Endothelial cell of umbilical vein (primary cell): ENCODE measurements around the gene CROCC. TPM values are rescaled to one million over a fixed set of nuclear protein-coding genes. Genes with fewer than 3 reads are reported as not detected.

Source experiments
- BruUV-seq: library from RNA; stranded (reverse); fragments of 400-500 nt; replicated peaks from 2 replicates; lab custom pipeline; 2021; lab: Mats Ljungman, UMichigan
- CTCF ChIA-PET: fragments of 300-600, 350-600 bp; sonication (Branson Sonifier 250); formaldehyde crosslinking; loops from one replicate; lab custom pipeline; 2021; ENCODE audit warnings: antibody characterized with exemption, inconsistent platforms; lab: Charles Lee
- POLR2A ChIA-PET: fragments of 300-600, 350-600 bp; sonication (Branson Sonifier 250); formaldehyde crosslinking; loops from one replicate; lab custom pipeline; 2021; ENCODE audit warnings: antibody characterized with exemption, inconsistent platforms; lab: Charles Lee
- DNase-seq: peaks from one replicate; pipeline ENCODE4 v3.0.0-alpha.2; 2011; ENCODE audit warnings: low read depth, low spot score
- FAIRE-seq: peaks from 2 replicates; lab custom pipeline; 2011; peaks lifted over from hg19 to GRCh38; lab: Jason Lieb, UNC
- H2AFZ ChIP-seq: 2 replicates; pipeline ENCODE4 v1.6.0; 2012; ENCODE audit warnings: low read depth, low read length, control low read depth, inconsistent platforms
- H3K27ac ChIP-seq: 2 replicates; pipeline ENCODE4 v1.5.1; 2011; ENCODE audit warnings: low read depth, mild to moderate bottlenecking, control low read depth, low read length, moderate library complexity; ENCODE audit not compliant: insufficient read depth
- H3K27me3 ChIP-seq, 2 experiments: 2 replicates each; pipeline versions ENCODE4 v1.6.0 to v1.6.1; 2011; ENCODE audit warnings: low read length in 2 of 2, mixed read lengths in 1 of 2; ENCODE audit not compliant: control insufficient read depth in 2 of 2, insufficient read depth in 2 of 2
- H3K36me3 ChIP-seq, 2 experiments: 2 replicates in 1 of 2; 3 replicates in 1 of 2; pipeline ENCODE4 v1.5.1; 2011; ENCODE audit warnings: low read length in 2 of 2, mild to moderate bottlenecking in 1 of 2, moderate library complexity in 1 of 2; ENCODE audit not compliant: control insufficient read depth in 2 of 2, insufficient read depth in 2 of 2; ENCODE audit errors: extremely low read depth in 1 of 2
- H3K4me1 ChIP-seq: 3 replicates; pipeline ENCODE4 v1.5.1; 2011; ENCODE audit warnings: mild to moderate bottlenecking, low read length; ENCODE audit not compliant: control insufficient read depth, insufficient read depth; ENCODE audit errors: extremely low read depth
- H3K4me2 ChIP-seq: 2 replicates; pipeline ENCODE4 v1.6.1; 2011; ENCODE audit warnings: low read length, control low read depth, mixed read lengths; ENCODE audit not compliant: insufficient read depth
- H3K4me3 ChIP-seq, 3 experiments: fragments of 200-600 bp in 1 of 3; sonication (generic), shearing (Covaris generic) in 1 of 3; replicated peaks in 1 of 3; 2 replicates each; pipeline ENCODE4 v1.5.1; 2011 to 2016; ENCODE audit warnings: control low read depth in 3 of 3, low read length in 3 of 3, mild to moderate bottlenecking in 2 of 3, inconsistent platforms in 1 of 3, low read depth in 1 of 3, moderate library complexity in 1 of 3; ENCODE audit not compliant: insufficient read depth in 1 of 3
- H3K79me2 ChIP-seq: 2 replicates; pipeline ENCODE4 v1.6.0; 2012; ENCODE audit warnings: low read length, inconsistent platforms; ENCODE audit not compliant: control insufficient read depth, insufficient read depth
- H3K9ac ChIP-seq: replicated peaks from 2 replicates; pipeline ENCODE3; 2011; ENCODE audit warnings: low read length, control low read depth; ENCODE audit not compliant: insufficient read depth; ENCODE audit errors: extremely low read depth
- H3K9me1 ChIP-seq: replicated peaks from 3 replicates; pipeline ENCODE4 v1.6.0; 2011; ENCODE audit warnings: mild to moderate bottlenecking, low read length; ENCODE audit not compliant: control insufficient read depth, insufficient read depth; ENCODE audit errors: extremely low read depth
- H3K9me3 ChIP-seq: replicated peaks from 2 replicates; pipeline ENCODE4 v1.5.1; 2012; ENCODE audit warnings: low read length, inconsistent platforms; ENCODE audit not compliant: control insufficient read depth, insufficient read depth
- H4K20me1 ChIP-seq: replicated peaks from 2 replicates; pipeline ENCODE3; 2011; ENCODE audit warnings: mild to moderate bottlenecking, low read length; ENCODE audit not compliant: control insufficient read depth, insufficient read depth; ENCODE audit errors: extremely low read depth
- CTCF ChIP-seq, 2 donors: IDR thresholded peaks; 1 replicate in 1 of 2; 2 replicates in 1 of 2; pipeline ENCODE4 v1.5.1; 2011; ENCODE audit warnings: low read length in 2 of 2, mild to moderate bottlenecking in 2 of 2, moderate library complexity in 2 of 2, control low read depth in 1 of 2, inconsistent platforms in 1 of 2, low read depth in 1 of 2; ENCODE audit not compliant: insufficient read depth in 1 of 2; ENCODE audit errors: extremely low read depth in 1 of 2
- EZH2 ChIP-seq: IDR thresholded peaks from 2 replicates; pipeline ENCODE4 v1.6.1; 2012; ENCODE audit warnings: borderline replicate concordance, low read depth, mild to moderate bottlenecking, moderate library complexity, low read length, inconsistent platforms; ENCODE audit not compliant: severe bottlenecking
- FOS ChIP-seq: IDR thresholded peaks from 2 replicates; pipeline ENCODE4 v1.6.1; 2011; ENCODE audit warnings: mild to moderate bottlenecking, low read length, moderate library complexity, borderline replicate concordance; ENCODE audit not compliant: insufficient read depth
- GATA2 ChIP-seq: IDR thresholded peaks from 2 replicates; pipeline ENCODE4 v1.7.0; 2011; ENCODE audit warnings: low read depth, mild to moderate bottlenecking, moderate library complexity, mixed read lengths, low read length; ENCODE audit not compliant: insufficient read length, insufficient read depth
- JUN ChIP-seq: IDR thresholded peaks from 2 replicates; pipeline ENCODE4 v1.6.1; 2011; ENCODE audit warnings: borderline replicate concordance, low read depth; ENCODE audit not compliant: insufficient read length, insufficient read depth
- MAX ChIP-seq: IDR thresholded peaks from 2 replicates; pipeline ENCODE4 v1.6.1; 2011; ENCODE audit not compliant: insufficient read depth, insufficient read length
- MYC ChIP-seq: IDR thresholded peaks from one replicate; pipeline ENCODE4 v1.6.1; 2011; ENCODE audit warnings: mild to moderate bottlenecking, low read depth, low read length
- POLR2A ChIP-seq: IDR thresholded peaks from 2 replicates; pipeline ENCODE4 v1.6.1; 2012; ENCODE audit warnings: low read depth, mild to moderate bottlenecking, control low read depth, low read length
- POLR2AphosphoS5 ChIP-seq: IDR thresholded peaks from 2 replicates; pipeline ENCODE4 v1.6.1; 2012; ENCODE audit warnings: low read depth, mild to moderate bottlenecking, control low read depth, low read length, moderate library complexity; ENCODE audit not compliant: insufficient read depth
- dilution Hi-C: fragments of 300-500 bp; cut with MboI; formaldehyde crosslinking; loops from one replicate; pipeline ENCODE4 v1.15.0; 2019; ENCODE audit warnings: low sequenced_read_pairs; ENCODE audit not compliant: extremely low pct_ligation_motif_present
- intact Hi-C: fragments of 100-400 bp; cut with micrococcal nuclease; formaldehyde crosslinking; loops from one replicate; pipeline ENCODE4 v1.10.0; 2022
- polyA plus RNA-seq, 4 experiments: library from polyadenylated mRNA; depleted of rRNA in 3 of 4; stranded (reverse) in 3 of 4; unstranded in 1 of 4; fragments of >200 nt; gene quantifications; 2 replicates each; pipeline versions ENCODE4 v1.2.1 to v1.2.3, GENCODE V29; 2011 to 2012; ENCODE audit warnings: missing spikeins in 1 of 4
- total RNA-seq: library from RNA; stranded (reverse); gene quantifications from 2 replicates; pipeline ENCODE4 v1.2.3, GENCODE V29; 2021

CROCC gene
- total and polyA plus RNA-seq, 2 donors (not counting 3 experiments of a cell fraction or from before 2014, with no cell fraction given) = 18.3 to 35.5 TPM

- Histone ChIP-seq H3K27me3 (no peaks in the 10 kb centered on the region), H4K20me1 (no peaks in the 10 kb centered on the region), H3K9me1 (no peaks in the 10 kb centered on the region), H3K9ac (no peak overlapping the region), H3K4me3 (no peak overlapping the region), H3K4me1 (peaks cover 8% of the 10 kb centered on the region), H3K9me3 (no peaks in the 10 kb centered on the region), H3K27ac (no peak overlapping the region), H2AFZ (no peak overlapping the region), H3K79me2 (no peaks in the 10 kb centered on the region), H3K4me2 (no peak overlapping the region), H3K36me3 (peaks cover 0 to 18% of the 10 kb centered on the region in 2 experiments)
- intact Hi-C loops = no loop called here
- no peak for FAIRE-seq
- ChIA-PET CTCF (interaction anchor here (1.2 to 1.4 kb wide), 2 partner anchors 38 to 42 kb away, joined by 3 read pairs; no protein-coding TSS in a partner anchor), POLR2A (no interaction called here)
- no peak for DNase-seq
- no TSS peak for BruUV-seq
- dilution Hi-C loops = no loop called here
- TF ChIP-seq POLR2A = no peak
- no peak for TF ChIP-seq EZH2
- TF ChIP-seq FOS = no peak
- TF ChIP-seq GATA2 = no peak
- TF ChIP-seq POLR2AphosphoS5 = no peak
- no peak for TF ChIP-seq MYC
- TF ChIP-seq CTCF (IDR thresholded peaks at IDR 0.05; ENCODE audit: extremely low read depth in 1 of 2, insufficient read depth in 1 of 2, low read depth in 1 of 2, low read length in 2 of 2) = no peak
- TF ChIP-seq JUN = no peak
- no peak for TF ChIP-seq MAX
These were observed 83.6 kb downstream of the CROCC start for GRCh38 chr1:17005365-17005740.
